SU-DHL-6 (cell line): ENCODE results near the gene KREMEN1.

Experiments used
- EZH2phosphoT487 ChIP-seq: fragments of 200-600 bp; sonication (generic), shearing (Covaris generic); conservative IDR thresholded peaks from 2 replicates; pipeline ENCODE4 v1.6.1; 2018; ENCODE audit warnings: mild to moderate bottlenecking, antibody characterized with exemption, low read length, moderate library complexity, mixed read lengths
- TF ChIP-seq, protein P1 (sequence below): fragments of 200-600 bp; sonication (generic); IDR thresholded peaks from one replicate; pipeline ENCODE4 v1.5.1; 2017; ENCODE audit warnings: antibody characterized with exemption, mild to moderate bottlenecking, low read length, moderate library complexity; ENCODE audit not compliant: insufficient read depth, poor library complexity, severe bottlenecking

DNA sequence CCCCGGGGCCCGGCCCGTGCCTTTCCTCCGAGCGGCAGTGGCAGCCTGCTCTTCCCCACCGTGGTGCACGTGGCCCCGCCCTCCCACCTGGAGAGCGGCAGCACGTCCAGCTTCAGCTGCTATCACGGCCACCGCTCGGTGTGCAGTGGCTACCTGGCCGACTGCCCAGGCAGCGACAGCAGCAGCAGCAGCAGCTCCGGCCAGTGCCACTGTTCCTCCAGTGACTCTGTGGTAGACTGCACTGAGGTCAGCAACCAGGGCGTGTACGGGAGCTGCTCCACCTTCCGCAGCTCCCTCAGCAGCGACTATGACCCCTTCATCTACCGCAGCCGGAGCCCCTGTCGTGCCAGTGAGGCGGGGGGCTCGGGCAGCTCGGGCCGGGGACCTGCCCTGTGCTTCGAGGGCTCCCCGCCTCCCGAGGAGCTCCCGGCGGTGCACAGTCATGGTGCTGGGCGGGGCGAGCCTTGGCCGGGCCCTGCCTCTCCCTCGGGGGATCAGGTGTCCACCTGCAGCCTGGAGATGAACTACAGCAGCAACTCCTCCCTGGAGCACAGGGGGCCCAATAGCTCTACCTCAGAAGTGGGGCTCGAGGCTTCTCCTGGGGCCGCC is 23.1 kb upstream of the KREMEN1 start:
- TF ChIP-seq, protein P1, sequence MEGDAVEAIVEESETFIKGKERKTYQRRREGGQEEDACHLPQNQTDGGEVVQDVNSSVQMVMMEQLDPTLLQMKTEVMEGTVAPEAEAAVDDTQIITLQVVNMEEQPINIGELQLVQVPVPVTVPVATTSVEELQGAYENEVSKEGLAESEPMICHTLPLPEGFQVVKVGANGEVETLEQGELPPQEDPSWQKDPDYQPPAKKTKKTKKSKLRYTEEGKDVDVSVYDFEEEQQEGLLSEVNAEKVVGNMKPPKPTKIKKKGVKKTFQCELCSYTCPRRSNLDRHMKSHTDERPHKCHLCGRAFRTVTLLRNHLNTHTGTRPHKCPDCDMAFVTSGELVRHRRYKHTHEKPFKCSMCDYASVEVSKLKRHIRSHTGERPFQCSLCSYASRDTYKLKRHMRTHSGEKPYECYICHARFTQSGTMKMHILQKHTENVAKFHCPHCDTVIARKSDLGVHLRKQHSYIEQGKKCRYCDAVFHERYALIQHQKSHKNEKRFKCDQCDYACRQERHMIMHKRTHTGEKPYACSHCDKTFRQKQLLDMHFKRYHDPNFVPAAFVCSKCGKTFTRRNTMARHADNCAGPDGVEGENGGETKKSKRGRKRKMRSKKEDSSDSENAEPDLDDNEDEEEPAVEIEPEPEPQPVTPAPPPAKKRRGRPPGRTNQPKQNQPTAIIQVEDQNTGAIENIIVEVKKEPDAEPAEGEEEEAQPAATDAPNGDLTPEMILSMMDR, result no peak
- no peak for TF ChIP-seq EZH2phosphoT487
